Stimulated activated naive CD8-positive, alpha-beta T cell treated with anti-CD3 and anti-CD28 coated beads, Interleukin-15, Interleukin-2, amounts not matched to agents 100 ng/mL and 50 ng/mL, for 24 hours (primary cell): Measurements from ENCODE around the gene VWA3A.

Experiments used
- H3K27ac Mint-ChIP-seq: one replicate; pipeline ENCODE4 v1.8.0; 2021; ENCODE audit warnings: mild to moderate bottlenecking, mixed read lengths
- H3K27me3 Mint-ChIP-seq: one replicate; pipeline ENCODE4 v1.8.0; 2021; ENCODE audit warnings: mixed read lengths
- H3K36me3 Mint-ChIP-seq: one replicate; pipeline ENCODE4 v1.8.0; 2021; ENCODE audit warnings: low read depth, mixed read lengths
- H3K4me1 Mint-ChIP-seq: one replicate; pipeline ENCODE4 v1.8.0; 2021; ENCODE audit warnings: low read depth, mixed read lengths
- H3K4me3 Mint-ChIP-seq: one replicate; pipeline ENCODE4 v1.8.0; 2021; ENCODE audit warnings: mild to moderate bottlenecking, mixed read lengths
- H3K9me3 Mint-ChIP-seq: one replicate; pipeline ENCODE4 v1.8.0; 2021; ENCODE audit warnings: mixed read lengths

The VWA3A gene

DNA sequence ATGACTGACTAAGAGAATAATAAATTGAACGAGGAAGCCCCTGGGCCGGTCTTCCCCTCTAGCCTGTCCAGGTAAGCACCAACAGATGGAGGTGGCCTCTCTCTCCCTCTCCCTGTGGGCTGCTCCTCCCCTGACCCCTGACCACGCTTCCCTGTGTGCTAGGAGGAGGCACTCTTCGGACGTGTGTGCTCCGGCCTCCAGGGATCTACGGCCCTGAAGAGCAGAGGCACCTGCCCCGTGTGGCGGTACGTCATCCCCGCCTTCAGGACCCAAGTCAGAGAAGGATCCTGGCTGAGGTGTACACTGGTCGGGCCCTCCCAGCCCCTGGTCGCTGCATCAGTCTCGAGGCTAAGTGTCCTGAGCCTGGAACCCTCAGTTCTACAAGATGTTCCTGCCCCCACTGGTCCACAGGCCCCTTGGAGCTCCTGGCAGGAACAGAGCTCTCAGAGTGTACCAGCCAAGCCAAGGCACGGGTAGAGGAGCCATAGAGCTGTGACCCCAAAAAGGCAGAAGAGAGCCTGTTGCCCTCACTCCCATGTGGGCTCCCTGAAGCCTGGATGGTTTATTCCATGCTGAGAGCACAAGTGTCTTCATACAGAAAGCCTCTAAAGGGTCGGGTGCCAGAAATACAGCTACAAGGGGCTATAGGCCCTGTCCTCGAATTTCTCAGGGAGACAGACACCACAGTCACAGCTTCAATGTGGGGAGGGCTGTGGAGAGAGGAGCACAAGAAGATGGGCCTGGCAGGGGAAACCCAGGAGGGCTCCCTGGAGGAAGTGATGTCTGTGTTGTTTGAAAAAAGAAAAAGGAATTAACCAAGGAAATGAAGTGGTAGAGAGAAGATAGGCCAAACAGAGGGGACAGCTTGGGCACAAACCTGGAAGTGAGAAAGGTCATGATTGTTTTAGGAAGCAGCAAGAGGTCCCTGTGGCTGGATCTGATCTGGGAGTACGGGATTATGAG is 85.9 kb downstream of the VWA3A start:
- Mint-ChIP-seq H3K27me3 (no peaks in the 10 kb centered on the region), H3K36me3 (no peaks in the 10 kb centered on the region), H3K4me1 (no peaks in the 10 kb centered on the region), H3K27ac (no peak overlapping the region), H3K4me3 (no peak overlapping the region), H3K9me3 (no peaks in the 10 kb centered on the region)

DNA sequence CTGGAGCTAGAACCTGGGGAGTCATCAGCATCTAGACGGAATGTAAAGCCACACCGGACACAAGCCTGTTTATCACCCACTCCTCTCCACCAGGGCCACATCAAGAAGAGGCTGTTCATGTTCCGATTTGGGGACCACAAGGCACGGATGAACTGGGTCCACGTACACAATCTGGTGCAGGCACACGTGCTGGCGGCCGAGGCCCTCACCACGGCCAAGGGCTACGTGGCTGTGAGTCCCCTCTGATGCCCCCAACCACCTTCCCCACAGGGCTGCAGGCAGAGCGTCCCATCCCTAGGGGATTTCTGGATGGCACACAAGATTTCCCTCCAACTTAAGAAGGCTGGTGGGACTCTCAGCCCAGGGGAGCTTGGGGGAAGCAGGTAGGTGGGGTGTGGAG is 89.1 kb downstream of the VWA3A start:
- no peaks in the 10 kb centered on the region for H3K4me1 Mint-ChIP-seq
- no peaks in the 10 kb centered on the region for H3K9me3 Mint-ChIP-seq
- H3K4me3 Mint-ChIP-seq: no peak overlapping the region
- H3K27ac Mint-ChIP-seq: no peak overlapping the region
- no peaks in the 10 kb centered on the region for H3K27me3 Mint-ChIP-seq
- H3K36me3 Mint-ChIP-seq: no peaks in the 10 kb centered on the region

DNA sequence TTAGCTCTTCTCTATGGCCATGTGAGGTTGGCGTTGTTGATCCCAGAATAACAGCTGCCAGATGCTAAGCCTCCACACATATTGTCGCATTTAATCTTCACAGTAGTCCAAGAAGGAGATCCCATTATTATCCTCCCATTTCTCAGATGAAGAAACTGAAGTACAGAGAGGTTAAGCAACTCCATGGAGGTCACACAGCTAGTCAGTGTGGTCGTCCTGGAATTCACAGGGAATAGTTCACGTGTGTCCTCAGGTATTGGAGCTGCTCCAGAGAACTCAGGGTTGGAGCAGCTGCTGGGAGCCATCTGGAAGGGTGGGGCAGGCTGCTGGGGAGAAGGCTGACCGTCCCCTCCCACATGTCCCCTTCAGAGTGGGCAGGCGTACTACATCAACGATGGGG is 89.5 kb downstream of the VWA3A start:
- H3K4me3 Mint-ChIP-seq: no peak overlapping the region
- no peaks in the 10 kb centered on the region for H3K4me1 Mint-ChIP-seq
- H3K27me3 Mint-ChIP-seq: no peaks in the 10 kb centered on the region
- H3K36me3 Mint-ChIP-seq: no peaks in the 10 kb centered on the region
- H3K9me3 Mint-ChIP-seq: no peaks in the 10 kb centered on the region
- no peak overlapping the region for H3K27ac Mint-ChIP-seq

DNA sequence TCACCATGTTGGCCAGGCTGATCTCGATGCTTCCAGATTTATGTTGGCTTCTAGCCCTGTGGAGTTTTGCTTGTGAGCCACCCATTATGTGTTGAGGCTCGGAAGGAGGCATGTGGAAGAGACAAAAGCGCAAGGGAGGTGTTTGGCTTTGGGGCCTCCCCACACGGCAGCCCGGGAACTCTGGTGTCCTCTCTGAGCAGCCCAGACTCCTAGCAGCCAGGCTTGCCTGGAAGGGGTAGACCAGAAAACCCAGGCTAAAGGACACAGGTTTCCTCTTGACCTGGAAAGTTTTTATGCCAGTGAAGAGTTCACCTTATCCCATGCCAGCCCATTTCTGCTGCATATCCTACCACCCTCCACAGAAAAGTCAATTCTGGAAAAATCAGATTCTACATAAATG is 91.0 kb downstream of the VWA3A start:
- no peaks in the 10 kb centered on the region for H3K9me3 Mint-ChIP-seq
- no peaks in the 10 kb centered on the region for H3K36me3 Mint-ChIP-seq
- H3K27ac Mint-ChIP-seq: no peak overlapping the region
- no peak overlapping the region for H3K4me3 Mint-ChIP-seq
- no peaks in the 10 kb centered on the region for H3K27me3 Mint-ChIP-seq
- peaks cover 7% of the 10 kb centered on the region for H3K4me1 Mint-ChIP-seq

DNA sequence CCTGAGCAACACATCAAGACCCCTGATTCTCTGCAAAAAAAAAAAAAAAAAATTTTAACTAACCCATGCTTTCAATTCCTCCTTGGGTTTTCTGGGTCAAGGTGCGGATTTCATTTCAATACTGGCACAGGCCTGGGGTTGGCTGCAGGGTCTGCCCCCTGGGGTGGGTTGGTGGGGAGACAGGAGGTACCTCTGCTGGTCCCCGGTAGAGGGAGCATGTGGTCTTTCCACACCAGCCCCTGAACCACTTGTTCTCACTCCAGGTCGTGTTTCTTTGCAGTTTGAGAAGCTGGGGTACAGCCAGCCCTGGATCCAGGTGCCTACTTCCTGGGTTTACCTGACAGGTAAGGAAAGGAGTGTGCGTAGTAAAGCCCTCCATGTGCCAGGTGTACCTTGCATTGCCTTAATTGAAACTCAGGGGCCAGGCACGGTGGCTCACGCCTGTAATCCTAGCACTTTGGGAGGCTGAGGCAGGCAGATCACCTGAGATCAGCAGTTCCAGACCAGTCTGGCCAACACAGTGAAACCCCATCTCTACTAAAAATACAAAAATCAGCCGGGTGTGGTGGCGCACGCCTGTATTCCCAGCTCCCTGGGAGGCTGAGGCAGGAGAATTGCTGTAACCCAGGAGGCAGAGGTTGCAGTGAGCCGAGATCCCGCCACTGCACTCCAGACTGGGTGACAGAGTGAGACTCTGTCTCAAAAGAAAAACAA is 91.7 kb downstream of the VWA3A start:
- Mint-ChIP-seq H3K36me3 (no peaks in the 10 kb centered on the region), H3K9me3 (no peaks in the 10 kb centered on the region), H3K4me1 (peaks cover 15% of the 10 kb centered on the region), H3K4me3 (no peak overlapping the region), H3K27ac (no peak overlapping the region), H3K27me3 (no peaks in the 10 kb centered on the region)

GRCh38 chr16:22184615-22184968 is 92.3 kb downstream of the VWA3A start:
- no peaks in the 10 kb centered on the region for H3K9me3 Mint-ChIP-seq
- no peak overlapping the region for H3K27ac Mint-ChIP-seq
- no peak overlapping the region for H3K4me3 Mint-ChIP-seq
- peaks cover 20% of the 10 kb centered on the region for H3K4me1 Mint-ChIP-seq
- no peaks in the 10 kb centered on the region for H3K27me3 Mint-ChIP-seq
- no peaks in the 10 kb centered on the region for H3K36me3 Mint-ChIP-seq

DNA sequence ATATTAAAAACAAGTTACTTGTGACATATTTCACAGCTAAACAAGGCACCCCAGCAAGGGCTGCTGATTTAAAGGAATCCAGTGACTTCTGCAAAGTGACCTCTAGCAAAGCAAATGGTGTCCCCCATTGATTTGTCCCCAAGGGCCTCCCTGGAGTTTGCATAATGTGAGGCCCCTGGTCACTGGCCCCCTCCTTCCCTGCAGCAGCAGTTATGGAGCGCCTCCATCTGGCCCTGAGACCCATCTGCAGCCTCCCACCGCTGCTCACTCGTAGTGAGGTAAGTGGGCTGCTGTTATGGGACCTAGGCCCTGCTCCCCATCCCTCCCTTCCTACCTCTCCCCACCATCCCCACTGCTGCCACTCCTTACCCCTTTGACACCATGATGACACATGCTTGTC is 94.2 kb downstream of the VWA3A start:
- Mint-ChIP-seq H3K4me1 (peaks cover 33% of the 10 kb centered on the region), H3K9me3 (no peaks in the 10 kb centered on the region), H3K36me3 (no peaks in the 10 kb centered on the region), H3K27ac (no peak overlapping the region), H3K27me3 (no peaks in the 10 kb centered on the region), H3K4me3 (no peak overlapping the region)

DNA sequence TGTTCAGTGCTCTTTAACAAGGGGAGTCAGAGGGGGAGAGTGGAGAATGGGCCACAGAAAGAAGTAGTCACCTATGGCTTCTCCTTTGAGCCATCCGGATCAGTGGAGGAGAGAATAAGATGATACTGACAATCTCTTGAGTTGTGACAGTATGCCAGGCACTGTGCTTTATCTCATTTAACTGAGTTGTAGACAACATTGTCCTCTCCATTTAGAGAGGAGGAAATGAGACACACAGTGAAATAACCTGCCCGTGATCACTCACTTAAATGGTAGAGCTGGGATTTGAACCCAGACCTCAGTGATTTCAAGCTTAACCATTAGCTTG is 95.9 kb downstream of the VWA3A start:
- Mint-ChIP-seq H3K9me3 (no peaks in the 10 kb centered on the region), H3K27me3 (no peaks in the 10 kb centered on the region), H3K27ac (peak overlapping the region; percentile 100), H3K4me1 (peaks cover 50% of the 10 kb centered on the region), H3K36me3 (no peaks in the 10 kb centered on the region), H3K4me3 (no peak overlapping the region)

DNA sequence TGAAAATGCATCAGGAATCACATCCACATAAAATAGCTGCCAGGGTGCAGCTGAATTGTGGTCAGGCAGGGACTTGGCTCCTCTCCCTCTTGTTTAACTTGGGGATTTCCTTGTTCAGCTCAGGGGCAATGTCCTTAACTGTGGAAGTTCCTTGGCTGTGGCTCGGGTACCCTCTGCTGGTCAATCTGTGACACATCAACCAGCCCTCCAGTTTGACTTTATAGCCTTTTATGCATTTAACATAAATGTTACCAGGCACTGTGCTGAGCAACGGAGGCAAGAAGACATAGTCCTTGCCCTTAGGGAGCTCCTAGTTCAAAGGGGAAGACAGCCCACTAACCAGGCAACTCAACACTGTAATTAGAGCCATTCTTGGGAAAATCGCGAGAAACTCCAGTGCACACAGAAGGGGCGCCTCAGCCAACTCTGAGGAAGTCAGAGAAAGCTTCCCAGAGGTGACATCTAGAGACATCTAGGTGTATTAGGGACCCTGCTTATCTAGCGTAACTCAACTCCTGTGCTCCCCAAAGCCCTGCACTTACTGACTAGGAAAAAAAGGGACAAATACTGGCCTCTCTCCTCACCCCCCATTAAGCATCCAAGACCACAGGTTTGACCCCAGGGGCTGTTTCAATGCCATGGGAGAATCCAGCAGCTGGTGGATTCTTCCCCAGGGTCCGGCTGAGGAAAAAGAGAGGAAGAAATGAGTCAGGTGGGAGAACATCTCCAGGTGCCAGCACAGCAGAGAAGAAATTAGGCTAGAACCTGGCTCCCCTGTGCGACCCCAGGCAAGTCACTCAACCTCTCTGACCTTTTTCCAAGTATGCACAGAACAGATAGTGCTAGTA is 96.5 kb downstream of the VWA3A start:
- Mint-ChIP-seq H3K36me3 (peaks cover 1% of the 10 kb centered on the region), H3K9me3 (peaks cover 5% of the 10 kb centered on the region), H3K4me1 (peaks cover 56% of the 10 kb centered on the region), H3K27me3 (no peaks in the 10 kb centered on the region), H3K4me3 (peak overlapping the region; percentile 89), H3K27ac (peak overlapping the region; percentile 100)

DNA sequence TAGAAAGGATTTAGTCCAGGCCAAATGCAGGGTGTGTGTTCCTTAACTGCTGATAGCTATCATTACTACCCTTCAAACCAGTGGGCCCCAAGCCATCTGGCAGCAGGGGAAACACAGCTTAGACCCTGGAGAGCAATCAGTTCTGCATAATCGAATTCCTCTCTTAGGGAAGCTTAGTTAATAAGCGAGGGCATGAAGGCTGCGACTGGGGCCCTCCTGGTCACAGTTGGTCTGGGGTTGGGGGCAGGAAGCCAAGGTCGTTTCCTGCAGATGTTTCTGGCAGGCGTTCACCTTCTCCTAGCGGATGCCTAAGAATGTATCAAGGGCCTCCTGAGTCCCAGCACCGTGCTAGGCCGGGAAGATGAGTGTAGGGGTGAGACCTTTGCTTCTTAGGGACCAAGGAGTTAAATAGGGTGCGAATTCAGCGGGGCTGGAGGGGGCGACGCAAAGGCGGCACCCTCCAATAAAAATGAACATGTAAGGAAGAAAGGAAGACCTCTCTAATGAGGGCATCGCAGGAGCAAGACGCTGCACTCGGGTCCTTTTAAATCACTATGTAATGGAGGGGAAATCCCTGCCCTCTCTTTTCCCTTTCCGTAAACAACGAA is 97.2 kb downstream of the VWA3A start:
- Mint-ChIP-seq H3K27me3 (no peaks in the 10 kb centered on the region), H3K4me3 (peak overlapping the region; percentile 89), H3K9me3 (peaks cover 8% of the 10 kb centered on the region), H3K4me1 (peaks cover 63% of the 10 kb centered on the region), H3K36me3 (peaks cover 4% of the 10 kb centered on the region), H3K27ac (peak overlapping the region; percentile 100)

DNA sequence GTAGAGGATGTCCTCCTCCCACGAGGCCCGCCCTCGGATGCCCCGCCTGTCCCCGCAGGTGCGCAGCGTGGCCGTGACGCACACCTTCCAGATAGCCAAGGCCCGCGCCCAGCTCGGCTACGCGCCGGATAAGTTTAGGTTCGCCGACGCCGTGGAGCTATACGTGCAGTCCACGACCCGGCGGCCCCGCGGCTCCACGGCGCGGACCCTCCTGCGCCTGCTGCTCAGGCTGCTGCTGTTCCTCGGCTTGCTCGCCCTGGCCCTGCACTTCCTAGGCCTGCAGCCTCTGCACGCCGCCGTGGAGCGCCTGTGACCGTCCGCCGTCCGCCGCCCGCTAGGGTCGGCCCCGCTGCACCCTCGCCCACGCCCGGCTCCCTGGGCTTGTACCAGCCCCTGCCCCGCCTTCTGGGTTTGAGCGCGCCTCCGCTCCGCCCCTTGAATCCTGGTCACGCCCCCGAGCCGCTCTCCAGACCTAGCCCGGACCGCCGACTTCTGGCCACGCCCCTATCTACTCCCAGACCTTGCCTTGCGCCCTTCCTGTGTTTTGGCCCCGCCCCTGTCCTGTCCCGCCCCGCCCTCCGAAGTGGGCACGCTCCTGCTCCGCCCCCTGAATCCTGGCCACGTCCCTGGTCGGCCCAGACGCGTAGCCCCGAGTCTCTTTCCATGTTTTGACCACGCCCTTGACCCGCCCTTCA is 97.9 kb downstream of the VWA3A start:
- peak overlapping the region; percentile 89 for H3K4me3 Mint-ChIP-seq
- H3K9me3 Mint-ChIP-seq: peaks cover 8% of the 10 kb centered on the region
- peaks cover 70% of the 10 kb centered on the region for H3K4me1 Mint-ChIP-seq
- peaks cover 4% of the 10 kb centered on the region for H3K36me3 Mint-ChIP-seq
- H3K27me3 Mint-ChIP-seq: no peaks in the 10 kb centered on the region
- peak overlapping the region; percentile 100 for H3K27ac Mint-ChIP-seq

GRCh38 chr16:22190776-22191531 is 98.6 kb downstream of the VWA3A start:
- H3K9me3 Mint-ChIP-seq: peaks cover 8% of the 10 kb centered on the region

DNA sequence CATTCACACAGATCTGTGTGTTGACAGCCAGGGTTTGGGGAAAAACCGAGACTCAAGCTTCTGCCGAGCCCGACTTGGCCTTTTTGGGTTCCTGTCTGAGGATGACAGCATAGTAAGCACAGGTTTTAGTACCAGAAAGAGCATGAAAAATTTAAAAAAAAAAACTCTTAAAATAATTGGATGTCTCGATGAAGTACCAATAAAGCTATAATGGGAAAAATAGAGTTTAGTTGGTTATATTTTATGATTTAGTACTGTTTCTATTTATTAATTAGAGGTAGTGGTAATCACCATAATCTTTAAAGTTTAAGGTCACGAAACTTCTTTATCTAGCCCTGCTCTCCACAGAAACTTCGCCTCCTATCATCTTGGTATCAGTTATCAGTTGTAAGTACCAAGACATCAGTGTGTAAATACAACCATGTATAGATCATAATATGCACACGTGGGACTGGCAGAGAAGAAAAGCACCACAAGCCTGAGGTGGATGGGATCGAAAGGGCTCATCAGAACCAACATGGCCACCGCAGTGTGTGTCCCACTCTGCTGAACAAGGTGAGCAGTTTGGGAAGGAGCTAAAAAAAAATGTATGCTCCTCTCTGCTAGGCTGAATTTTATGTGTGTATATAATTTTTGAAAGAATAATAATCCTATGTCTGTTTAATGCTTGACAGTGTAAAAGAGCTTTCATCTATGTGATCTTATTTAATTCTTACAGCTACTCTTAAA is 99.4 kb downstream of the VWA3A start:
- peaks cover 4% of the 10 kb centered on the region for H3K36me3 Mint-ChIP-seq
- peaks cover 8% of the 10 kb centered on the region for H3K9me3 Mint-ChIP-seq
- peaks cover 3% of the 10 kb centered on the region for H3K27me3 Mint-ChIP-seq
- peak overlapping the region; percentile 89 for H3K4me3 Mint-ChIP-seq
- peaks cover 77% of the 10 kb centered on the region for H3K4me1 Mint-ChIP-seq
- H3K27ac Mint-ChIP-seq: peak overlapping the region; percentile 100

More at GRCh38 chr16:22190776-22191531, 98.6 kb downstream of the VWA3A start:
- Mint-ChIP-seq H3K27me3 (peaks cover 3% of the 10 kb centered on the region), H3K4me3 (peak overlapping the region; percentile 89), H3K4me1 (peaks cover 76% of the 10 kb centered on the region), H3K36me3 (peaks cover 4% of the 10 kb centered on the region), H3K27ac (peak overlapping the region; percentile 100)
